ENCODE measurements around the gene RHOBTB1.

DNA sequence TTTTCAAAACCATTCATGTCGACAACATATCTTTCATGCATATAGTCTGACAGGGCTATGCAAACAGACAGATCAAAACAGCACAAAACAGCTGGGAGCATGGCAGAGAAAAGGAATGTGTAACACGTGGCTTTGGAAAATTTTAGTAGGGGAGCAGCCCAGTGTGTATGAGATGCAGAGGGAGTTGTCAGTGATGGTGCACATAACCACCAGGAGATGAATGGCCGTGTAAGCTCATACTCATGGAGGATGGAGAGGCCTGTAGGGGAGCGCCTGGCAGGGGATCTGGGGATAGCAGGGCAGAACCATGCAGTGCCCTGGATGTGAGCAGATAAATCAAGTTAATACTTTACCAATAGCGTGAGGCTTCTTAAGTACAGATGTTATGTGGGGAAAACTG lies 45.7 kb downstream of the RHOBTB1 start:
- no peak for TF ChIP-seq CTCF (IDR thresholded peaks at IDR 0.05)
- TF ChIP-seq POLR2A (IDR thresholded peaks at IDR 0.05) = no peak
